Prostate gland (tissue), 2 donors: ENCODE data around the gene FLYWCH1. TPM values are rescaled to one million over a fixed set of nuclear protein-coding genes. Genes with fewer than 3 reads are reported as not detected.

Experiments
- DNase-seq: peaks from one replicate; pipeline ENCODE4 v3.0.0-alpha.2; 2019; ENCODE audit warnings: low spot score
- H3K27ac ChIP-seq, 2 donors: fragments of 200-600 bp; sonication (generic); 2 replicates each; pipeline ENCODE4 v1.5.1; 2017 to 2019
- H3K27me3 ChIP-seq: fragments of 200-600 bp; sonication (generic); replicated peaks from 2 replicates; pipeline ENCODE4 v1.5.1; 2019; ENCODE audit not compliant: insufficient read depth
- H3K36me3 ChIP-seq, 2 donors: fragments of 200-600 bp; sonication (generic); 1 replicate in 1 of 2; 2 replicates in 1 of 2; pipeline versions ENCODE4 v1.5.1 to v1.8.1; 2017 to 2019
- H3K4me1 ChIP-seq: fragments of 200-600 bp; sonication (generic); replicated peaks from 2 replicates; pipeline ENCODE4 v1.5.1; 2019
- H3K4me3 ChIP-seq, 2 donors: fragments of 200-600 bp; sonication (generic); 2 replicates each; pipeline ENCODE4 v1.5.1; 2017 to 2019
- H3K9me3 ChIP-seq: fragments of 200-600 bp; sonication (generic); 2 replicates; pipeline ENCODE4 v1.5.1; 2017
- CTCF ChIP-seq, 4 experiments: fragments of 200-600 bp in 2 of 4; fragments of 450-650 bp in 2 of 4; sonication (generic) in 2 of 4; IDR thresholded peaks; 1 replicate in 3 of 4; 2 replicates in 1 of 4; pipeline ENCODE4 v1.5.1; 2016 to 2019; ENCODE audit warnings: antibody characterized with exemption in 4 of 4, mild to moderate bottlenecking in 2 of 4, moderate library complexity in 2 of 4
- POLR2A ChIP-seq: fragments of 450-650 bp; IDR thresholded peaks from one replicate; pipeline ENCODE4 v1.6.1; 2016; ENCODE audit warnings: antibody characterized with exemption, mild to moderate bottlenecking
- POLR2AphosphoS5 ChIP-seq: sonication (generic); formaldehyde crosslinking; IDR thresholded peaks from one replicate; pipeline ENCODE4 v1.6.1; 2017; ENCODE audit warnings: antibody characterized with exemption
- WGBS: methylation state at CpG from one replicate; pipeline ENCODE4 v1.1.5; 2018; 5-methylcytosine and 5-hydroxymethylcytosine counted together
- intact Hi-C: fragments of 100-400 bp; cut with DNase I; formaldehyde crosslinking; loops from one replicate; pipeline ENCODE4 v1.14.2; 2022
- total RNA-seq, 2 donors: library from RNA; depleted of rRNA; stranded (reverse); fragments of >200 nt; gene quantifications; one replicate each; pipeline ENCODE4 v1.1.0, GENCODE V29; 2016

The FLYWCH1 gene
- total RNA-seq, 2 donors from 2014 or later, result 53.0 to 55.6 TPM

- TF ChIP-seq CTCF (IDR thresholded peaks at IDR 0.05), result no peak
- no peak for TF ChIP-seq POLR2A
- TF ChIP-seq POLR2AphosphoS5, result no peak
- Histone ChIP-seq H3K9me3 (no peaks in the 10 kb centered on the region), H3K27ac (no peak overlapping the region), H3K27me3 (no peaks in the 10 kb centered on the region), H3K4me1 (no peaks in the 10 kb centered on the region), H3K4me3 (no peak overlapping the region), H3K36me3 (no peaks in the 10 kb centered on the region)
- 91% methylated on average over 19 of the region's 19 CpGs for WGBS
- intact Hi-C loops, result no loop called here
- no peak for DNase-seq
These were observed 38.1 kb downstream of the FLYWCH1 start for GRCh38 chr16:2949705-2950352.

GRCh38 chr16:2950353-2950724 lies 38.6 kb downstream of the FLYWCH1 start:
- no peak overlapping the region for H3K27ac ChIP-seq
- intact Hi-C loops, result no loop called here
- H3K4me1 ChIP-seq, result no peaks in the 10 kb centered on the region
- WGBS, result 87% methylated on average over 13 of the region's 13 CpGs
- TF ChIP-seq POLR2AphosphoS5, result no peak
- no peak for TF ChIP-seq POLR2A
- TF ChIP-seq CTCF (IDR thresholded peaks at IDR 0.05), result no peak
- DNase-seq, result no peak
- H3K4me3 ChIP-seq, result no peak overlapping the region
- no peaks in the 10 kb centered on the region for H3K36me3 ChIP-seq
- H3K27me3 ChIP-seq, result no peaks in the 10 kb centered on the region
- H3K9me3 ChIP-seq, result no peaks in the 10 kb centered on the region

GRCh38 chr16:2950773-2951172 lies 39.0 kb downstream of the FLYWCH1 start:
- DNase-seq, result no peak
- Histone ChIP-seq H3K27me3 (no peaks in the 10 kb centered on the region), H3K4me1 (no peaks in the 10 kb centered on the region), H3K9me3 (no peaks in the 10 kb centered on the region), H3K4me3 (no peak overlapping the region), H3K27ac (no peak overlapping the region), H3K36me3 (no peaks in the 10 kb centered on the region)
- 86% methylated on average over 16 of the region's 16 CpGs for WGBS
- TF ChIP-seq CTCF (IDR thresholded peaks at IDR 0.05), result no peak
- no peak for TF ChIP-seq POLR2A
- TF ChIP-seq POLR2AphosphoS5, result no peak
- intact Hi-C loops, result no loop called here

GRCh38 chr16:2952679-2953078 lies 40.9 kb downstream of the FLYWCH1 start:
- TF ChIP-seq POLR2AphosphoS5 (no peak), CTCF (IDR thresholded peaks at IDR 0.05) (no peak), POLR2A (no peak)
- no peaks in the 10 kb centered on the region for H3K4me1 ChIP-seq
- WGBS, result 30% methylated on average over 11 of the region's 11 CpGs
- no peaks in the 10 kb centered on the region for H3K27me3 ChIP-seq
- H3K9me3 ChIP-seq, result no peaks in the 10 kb centered on the region
- intact Hi-C loops, result no loop called here
- H3K36me3 ChIP-seq, result no peaks in the 10 kb centered on the region
- H3K4me3 ChIP-seq, result no peak overlapping the region
- DNase-seq, result peak; percentile 60
- H3K27ac ChIP-seq, result no peak overlapping the region
